ENCODE data around the gene MIER2.

Gene MIER2

DNA sequence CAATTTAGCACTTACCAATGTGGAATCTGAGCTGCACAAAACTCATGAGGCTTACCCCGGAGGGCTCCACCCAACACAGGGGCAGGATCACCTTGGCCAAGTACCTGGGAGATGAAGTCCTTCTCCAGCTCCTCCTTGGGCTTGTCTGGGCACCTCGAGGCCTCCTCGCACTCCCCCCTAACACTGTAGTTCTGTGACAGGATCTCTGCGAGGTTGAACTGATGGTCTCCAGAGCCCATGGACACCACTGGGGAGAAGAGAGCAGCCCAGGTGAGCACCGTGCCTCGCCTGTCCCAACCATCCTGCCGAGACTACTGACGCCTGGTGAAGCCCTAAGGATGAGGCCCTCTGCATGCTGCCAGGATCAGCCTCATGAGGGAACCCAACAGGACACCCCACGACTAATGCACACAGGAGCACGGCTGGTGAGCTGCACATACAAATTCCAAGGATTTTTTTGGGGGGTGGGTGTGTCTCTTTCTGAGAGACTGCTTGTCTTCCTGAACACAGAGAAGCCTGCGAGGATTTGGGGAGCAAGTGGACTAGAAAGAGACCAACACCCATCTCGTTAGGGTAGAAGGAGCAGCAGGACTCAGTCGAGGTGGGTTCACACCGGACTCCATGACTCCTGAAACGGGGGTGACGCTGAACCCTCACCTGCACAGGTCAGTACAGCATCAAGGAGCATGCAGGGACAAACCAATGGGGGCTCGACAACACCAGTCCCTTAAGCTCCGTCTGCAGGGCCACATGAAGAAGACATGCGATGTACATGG, 10.1 kb downstream of the MIER2 start:
- DNase-seq (ENCODE audit: low read depth in 2 of 2, low spot score in 1 of 2) = no peak

DNA sequence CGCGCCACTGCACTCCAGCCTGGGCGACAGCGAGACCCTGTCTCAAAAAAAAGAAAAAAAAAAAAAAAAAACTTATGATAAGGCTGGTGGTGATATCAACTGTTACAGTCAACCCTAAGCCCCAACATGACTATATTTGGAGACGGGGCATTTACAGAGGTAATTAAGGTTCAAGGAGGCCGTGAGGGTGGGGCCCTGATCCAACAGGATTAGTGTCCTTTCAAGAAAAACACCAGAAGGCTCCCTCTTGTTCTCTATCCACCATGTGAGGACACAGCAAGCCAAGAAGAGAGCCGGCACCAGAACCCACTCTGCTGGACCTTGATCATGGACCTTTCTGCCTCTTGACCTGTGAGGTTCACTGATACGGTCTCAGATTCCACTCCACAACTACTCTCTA, 14.1 kb downstream of the MIER2 start:
- DNase-seq (ENCODE audit: low read depth in 2 of 2, low spot score in 1 of 2) = no peak

DNA sequence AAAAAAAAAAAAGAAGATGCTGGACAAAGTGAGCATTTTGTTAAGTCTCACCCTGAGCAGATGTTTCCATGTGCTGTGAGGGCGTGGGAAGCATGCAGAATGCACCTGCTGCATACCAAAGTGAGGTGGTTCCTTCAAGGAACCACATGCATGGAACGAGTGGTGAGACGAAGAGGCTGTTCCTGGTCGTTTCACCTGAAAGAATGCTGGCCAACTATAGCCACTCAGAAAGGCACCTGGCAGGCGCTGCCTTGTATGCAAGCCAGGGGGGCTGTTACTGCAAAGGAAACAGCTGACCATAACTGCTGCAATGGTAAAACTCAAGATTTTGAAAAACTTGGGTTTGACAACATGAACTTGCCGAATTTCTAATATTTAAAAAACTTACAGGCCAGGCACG, 14.7 kb downstream of the MIER2 start:
- DNase-seq (ENCODE audit: low read depth in 2 of 2, low spot score in 1 of 2) = no peak

DNA sequence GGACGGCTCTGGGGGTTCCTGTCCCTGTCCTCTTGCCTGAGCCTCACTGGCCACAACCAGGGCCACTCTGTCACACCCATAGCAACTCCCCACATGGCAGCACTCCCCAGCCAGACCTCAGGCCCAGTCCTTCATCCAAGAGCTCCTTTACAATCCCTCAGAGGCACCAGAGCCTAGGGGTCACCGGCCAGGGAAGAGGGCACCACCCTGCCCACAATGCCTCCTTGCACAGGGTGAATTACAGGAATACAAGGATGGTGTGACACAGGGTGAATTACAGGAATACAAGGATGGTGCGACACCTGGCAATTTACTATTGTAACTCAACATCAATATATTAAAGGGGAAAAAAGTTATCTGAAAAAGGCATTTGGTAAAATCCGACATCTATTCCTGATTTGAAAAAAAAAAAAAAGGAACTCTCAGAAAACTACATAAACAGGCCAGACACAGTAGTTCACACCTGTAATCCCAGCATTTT, 16.5 kb downstream of the MIER2 start:
- DNase-seq (ENCODE audit: low read depth in 2 of 2, low spot score in 1 of 2) = no peak

DNA sequence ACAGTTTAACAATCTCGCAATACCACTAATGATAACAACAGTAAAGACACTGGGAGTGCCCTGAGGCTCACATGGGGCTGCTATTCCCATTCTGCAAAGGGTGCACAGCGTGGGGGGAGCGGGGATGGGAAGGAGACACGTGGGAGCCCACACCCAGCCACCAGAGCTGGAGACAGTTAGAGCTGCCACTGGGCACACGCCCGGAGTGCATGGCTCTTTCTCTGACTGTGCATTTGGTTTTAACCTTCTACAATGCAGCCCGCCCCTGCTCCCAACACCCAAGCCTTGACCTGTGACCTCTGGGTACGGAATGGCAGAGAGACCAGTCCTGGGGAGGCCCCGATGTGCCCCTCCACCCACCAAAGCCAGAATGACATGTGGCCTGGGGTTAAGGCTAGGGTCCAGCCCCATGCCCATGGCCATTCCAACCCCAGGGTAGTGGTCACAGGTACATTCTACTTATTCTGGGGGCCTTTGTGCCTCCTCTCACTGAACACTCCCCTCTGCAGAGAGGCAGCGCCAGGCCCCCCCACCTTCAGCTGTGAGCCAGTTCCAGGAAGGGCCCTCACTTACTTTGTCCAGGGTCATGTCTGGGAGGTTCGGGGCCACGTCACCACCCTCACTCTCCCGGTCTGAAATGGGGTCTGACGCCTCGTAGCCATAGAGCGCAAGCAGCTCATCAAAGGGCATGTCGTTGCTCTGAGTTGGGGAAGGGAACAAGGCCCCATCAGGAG, 17.1 kb downstream of the MIER2 start:
- no peak for DNase-seq (ENCODE audit: low read depth in 2 of 2, low spot score in 1 of 2)

DNA sequence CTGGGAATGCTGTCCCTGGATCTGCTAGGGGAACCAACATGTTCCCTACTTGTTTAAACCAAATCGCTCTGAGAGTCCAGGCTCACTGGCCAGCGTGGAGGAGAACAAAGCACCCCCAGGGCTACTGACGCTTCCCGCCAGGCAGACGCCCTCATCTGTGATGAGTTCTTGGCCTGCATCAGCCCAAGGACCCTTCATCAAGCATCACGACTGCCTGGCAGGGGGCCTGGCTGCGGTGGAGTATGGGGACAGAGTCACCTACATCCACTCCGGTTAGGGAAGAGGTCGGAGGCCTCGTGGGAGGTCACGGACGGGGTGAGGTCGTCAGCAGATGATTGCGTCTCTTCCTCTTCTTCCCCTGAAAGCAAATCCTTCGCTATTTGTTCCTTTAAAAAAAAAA, 17.7 kb downstream of the MIER2 start:
- no peak for DNase-seq (ENCODE audit: low read depth in 2 of 2, low spot score in 1 of 2)

DNA sequence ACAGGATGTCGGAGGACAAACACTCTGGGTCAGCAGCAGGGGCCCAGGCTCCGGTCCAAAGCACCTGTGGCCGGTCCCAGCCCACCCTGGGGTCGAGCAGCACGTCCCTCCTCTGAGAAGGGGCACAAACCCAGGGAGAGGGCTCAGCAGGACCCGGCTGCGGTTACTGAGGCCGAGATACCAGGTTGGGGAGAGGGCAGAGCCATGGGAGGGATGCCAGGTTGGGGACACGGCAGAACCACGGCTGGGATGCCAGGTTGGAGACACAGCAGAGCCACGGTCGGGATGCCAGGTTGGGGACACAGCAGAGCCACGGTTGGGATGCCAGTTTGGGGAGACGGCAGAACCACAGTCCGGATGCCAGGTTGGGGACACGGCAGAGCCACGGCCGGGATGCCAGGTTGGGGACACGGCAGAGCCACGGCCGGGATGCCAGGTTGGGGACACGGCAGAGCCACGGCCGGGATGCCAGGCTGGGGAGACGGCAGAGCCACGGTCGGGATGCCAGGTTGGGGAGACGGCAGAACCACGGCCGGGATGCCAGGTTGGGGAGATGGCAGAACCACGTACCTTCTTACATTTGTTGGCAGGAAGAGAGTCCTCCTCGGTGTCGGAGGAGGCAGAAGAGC, 18.5 kb downstream of the MIER2 start:
- DNase-seq (ENCODE audit: low read depth in 2 of 2, low spot score in 1 of 2) = no peak

DNA sequence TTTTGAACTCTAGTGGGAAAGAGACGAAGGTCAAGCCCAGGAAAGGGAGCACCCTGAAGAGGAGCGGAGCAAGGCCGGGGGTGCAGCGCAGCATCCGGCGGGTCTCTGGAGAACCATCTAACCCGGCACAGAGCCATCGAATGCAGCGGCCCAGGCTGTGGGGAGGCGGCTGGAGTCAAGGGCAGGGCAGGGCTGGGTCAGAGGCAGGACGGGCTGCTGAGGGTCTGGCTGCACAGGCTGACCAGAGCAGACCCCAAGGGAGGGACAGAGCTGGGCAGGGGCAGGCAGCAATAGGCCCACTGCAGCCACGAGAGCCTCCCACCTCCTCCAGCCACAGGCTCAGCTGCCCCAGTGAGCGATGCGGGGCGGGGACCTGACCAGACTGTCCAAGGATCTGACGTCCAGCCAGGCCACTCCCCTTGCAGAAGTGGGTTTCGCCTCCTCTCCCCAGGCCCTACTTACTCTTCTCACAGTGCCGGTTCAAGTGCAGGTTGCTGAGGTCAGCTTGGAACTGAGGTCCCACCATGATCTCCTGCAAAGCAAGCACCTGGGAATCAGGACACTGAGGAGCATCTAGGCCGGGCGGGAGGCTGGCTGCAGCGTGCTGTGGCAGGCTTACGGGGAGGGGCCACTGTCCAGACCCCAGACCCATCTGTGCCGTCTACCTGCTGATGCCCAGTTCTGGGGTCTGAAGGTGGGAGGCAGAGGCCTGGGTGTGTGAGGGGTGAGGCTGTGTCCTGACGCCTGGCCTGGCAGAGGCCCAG, 19.2 kb downstream of the MIER2 start:
- no peak for DNase-seq (ENCODE audit: low read depth in 2 of 2, low spot score in 1 of 2)

DNA sequence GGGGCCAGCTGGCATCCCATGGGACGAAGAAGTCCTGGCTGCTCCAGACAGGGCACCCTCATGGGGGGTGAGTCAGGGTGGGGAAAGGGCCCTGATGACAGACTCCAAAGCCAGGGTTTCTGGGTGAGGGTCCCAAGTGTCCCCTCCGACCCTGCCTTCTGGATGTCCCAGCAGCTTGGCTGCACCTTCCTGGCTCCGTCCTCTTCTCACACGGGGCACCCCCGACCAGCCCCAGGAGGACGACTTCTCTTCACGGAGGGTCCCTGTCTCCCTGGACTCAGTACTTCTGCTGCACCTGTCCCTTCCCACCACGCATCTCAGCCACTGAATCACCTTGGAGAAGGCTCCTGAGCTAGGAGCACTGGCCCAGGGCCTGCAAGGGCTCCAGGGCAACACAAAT, 19.9 kb downstream of the MIER2 start:
- DNase-seq (ENCODE audit: low read depth in 2 of 2, low spot score in 1 of 2) = no peak

DNA sequence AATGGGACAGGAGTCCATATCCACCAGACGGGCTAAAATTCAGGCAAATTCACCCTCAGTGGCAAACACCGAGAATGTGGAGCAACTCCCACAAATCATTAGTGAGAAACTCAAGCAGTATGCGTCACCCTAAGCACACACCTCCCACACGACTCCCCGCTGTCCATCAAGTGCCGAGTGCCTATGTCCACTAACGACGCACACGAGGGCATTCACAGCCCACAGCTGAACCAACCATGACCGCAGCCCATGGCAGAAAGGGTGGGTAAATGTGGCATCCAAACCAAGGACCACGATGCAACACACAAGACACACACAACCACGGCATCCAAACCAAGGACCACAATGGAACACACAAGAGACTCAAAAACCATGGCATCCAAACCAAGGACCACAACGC, 22.0 kb downstream of the MIER2 start:
- no peak for DNase-seq (ENCODE audit: low read depth in 2 of 2, low spot score in 1 of 2)

DNA sequence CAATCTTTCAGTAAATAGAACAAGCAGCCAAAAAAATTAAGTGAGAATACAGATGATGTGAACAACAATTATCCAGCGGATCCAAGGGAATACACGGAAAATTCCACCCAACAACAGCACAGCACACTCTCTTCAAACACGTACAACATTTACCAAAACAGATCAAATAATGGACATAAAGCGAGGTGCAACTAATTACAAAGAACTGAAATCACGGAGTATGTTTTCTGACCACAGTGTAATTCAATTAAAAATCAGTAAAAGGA, 26.2 kb downstream of the MIER2 start:
- DNase-seq (ENCODE audit: low read depth in 2 of 2, low spot score in 1 of 2) = no peak

DNA sequence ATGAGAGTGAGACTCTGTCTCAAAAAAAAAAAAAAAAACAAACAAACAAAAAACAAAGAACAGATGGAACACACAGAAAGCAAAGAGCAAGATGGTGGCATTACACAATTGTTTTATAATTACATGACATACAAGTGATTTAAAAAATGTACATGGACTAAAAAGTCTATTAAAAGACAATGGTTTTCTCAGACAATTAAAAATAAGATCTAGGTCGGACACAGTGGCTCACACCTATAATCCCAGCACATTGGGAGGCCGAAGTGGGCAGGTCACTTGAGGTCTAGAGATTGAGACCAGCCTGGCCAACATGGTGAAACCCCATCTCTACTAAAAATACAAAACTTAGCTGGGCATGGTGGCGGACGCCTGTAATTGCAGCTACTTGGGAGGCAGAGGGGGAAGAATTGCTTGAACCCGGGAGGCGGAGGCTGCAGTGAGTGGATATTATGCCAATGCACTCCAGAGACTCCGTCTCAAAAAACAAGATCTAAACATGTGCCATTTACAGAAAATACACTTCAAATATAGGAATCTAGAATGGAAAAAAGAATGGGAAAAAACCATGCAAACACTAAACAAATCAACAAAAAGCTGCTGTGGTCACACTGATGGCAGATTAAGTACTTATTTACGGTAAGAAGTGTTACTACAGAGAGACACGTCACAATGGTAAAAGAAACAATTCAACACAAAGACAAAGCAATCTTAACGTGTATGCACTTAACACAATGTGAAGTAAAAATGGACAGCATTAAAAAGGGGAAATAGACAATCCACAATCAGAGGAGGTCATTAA, 26.7 kb downstream of the MIER2 start:
- DNase-seq (ENCODE audit: low read depth in 2 of 2, low spot score in 1 of 2) = no peak

DNA sequence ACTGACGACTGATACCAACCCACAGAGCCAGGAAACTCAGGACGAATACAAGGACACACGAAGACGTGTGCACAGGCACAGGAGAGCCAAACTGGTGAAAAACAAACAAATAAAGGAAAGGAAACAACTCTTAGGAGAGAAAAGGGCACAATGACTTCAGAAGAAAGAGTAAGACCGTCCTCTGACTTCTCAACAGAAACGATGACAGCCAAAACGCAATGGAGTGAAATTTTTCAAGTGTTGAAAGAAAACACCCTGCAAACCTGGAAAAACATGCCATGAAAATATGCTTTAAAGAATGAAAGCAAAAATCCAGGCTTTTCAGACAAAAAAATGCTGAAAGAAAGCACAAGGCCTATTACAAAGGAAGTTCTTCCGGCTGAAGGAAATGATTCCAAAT, 28.8 kb downstream of the MIER2 start:
- no peak for DNase-seq (ENCODE audit: low read depth in 2 of 2, low spot score in 1 of 2)

DNA sequence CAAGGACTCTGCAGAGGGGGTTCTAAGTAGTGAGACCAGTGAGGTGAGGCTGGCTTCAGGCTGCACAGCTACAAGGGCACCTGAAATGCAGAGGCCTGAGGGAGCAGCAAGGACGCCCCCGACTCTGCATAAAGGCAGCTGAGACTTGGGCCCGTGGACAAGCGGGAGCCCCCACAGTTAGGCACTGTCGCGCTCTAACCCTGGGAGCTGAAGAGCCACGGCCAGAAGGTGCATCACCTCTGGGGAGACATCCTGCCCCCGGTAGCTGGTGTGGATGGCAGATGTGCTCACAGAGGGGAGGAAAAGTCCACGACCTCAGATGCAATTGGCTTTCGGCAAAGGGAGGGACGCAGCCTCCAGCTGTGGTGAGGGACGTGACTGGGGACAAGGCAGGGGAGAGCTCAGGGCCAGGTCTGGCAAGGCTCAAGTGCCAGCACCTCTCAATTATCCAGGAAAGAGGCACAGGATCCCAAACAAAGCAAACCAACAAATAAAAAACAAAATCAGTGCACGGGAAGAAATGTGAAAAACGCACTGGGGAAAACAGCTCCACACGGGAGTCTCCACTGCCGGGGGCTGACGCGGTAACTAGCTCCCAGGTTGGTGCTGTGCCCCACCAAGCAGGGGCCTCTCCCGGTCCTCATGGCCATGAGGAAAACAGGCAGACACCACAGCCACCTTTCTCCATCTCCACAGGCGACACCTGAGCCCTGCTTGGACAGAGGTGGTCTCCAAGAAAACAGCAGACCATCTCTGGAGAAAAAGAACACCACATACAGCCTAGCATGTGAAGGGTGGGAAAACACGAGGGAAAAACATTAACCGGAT, 30.4 kb downstream of the MIER2 start:
- DNase-seq (ENCODE audit: low read depth in 2 of 2, low spot score in 1 of 2) = no peak

DNA sequence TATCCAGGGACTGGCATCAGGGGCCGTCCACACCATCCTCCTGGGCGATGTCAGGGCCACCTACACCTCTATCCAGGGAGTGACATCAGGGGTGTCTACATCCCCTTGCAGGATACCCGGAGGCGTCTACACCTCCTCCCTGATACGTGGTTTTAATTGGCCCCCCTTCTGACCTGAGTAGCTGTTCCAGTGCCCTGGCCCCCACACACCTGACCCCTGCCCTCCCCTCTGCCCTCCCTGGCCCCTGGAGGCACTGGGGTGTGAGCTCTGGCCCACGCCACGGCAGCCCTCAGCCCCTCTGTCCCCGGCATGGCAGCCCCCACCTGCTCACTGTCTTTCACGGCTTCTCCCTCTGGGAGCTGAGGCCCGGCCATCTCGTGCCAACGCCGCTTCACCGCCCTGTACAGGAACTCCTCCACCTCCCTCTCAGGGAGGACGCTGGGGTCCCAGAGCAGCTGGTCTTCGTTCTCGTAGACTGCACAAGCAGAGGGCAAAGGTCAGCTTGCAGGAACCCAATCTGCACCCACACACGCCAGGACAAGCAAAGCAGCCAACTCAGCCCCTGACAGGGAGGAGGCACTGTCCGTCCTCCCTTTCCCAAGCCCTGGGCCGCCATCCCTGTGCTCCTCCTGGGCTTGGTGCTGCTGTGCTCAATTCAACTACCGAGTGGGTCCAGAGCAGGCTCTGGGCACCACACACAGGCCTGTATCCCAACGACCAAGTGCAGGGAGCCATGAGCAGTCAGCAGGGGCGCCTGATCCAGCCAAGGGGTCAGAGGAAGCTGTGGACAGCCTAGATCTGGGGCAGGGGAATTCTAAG, 31.2 kb downstream of the MIER2 start:
- no peak for DNase-seq (ENCODE audit: low read depth in 2 of 2, low spot score in 1 of 2)

DNA sequence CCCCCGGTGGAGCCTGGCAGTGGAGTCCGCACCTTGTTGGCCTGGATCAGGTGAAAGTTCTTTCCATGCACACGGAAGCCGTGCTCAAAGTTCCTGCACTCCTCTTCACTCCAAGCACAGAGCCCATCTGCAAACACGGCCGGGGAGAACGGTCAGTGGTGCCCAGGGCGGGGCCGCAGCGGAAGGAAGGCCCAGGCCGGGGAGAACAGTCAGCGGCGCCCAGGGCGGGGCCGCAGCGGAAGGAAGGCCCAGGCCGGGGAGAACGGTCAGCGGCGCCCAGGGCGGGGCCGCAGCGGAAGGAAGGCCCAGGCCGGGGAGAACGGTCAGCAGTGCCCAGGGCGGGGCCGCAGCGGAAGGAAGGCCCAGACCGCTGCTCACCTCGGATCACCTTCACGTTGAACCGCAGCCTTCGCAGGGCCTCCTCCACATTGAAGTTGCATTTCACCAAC, 32.8 kb downstream of the MIER2 start:
- DNase-seq (ENCODE audit: low read depth in 2 of 2, low spot score in 1 of 2) = no peak

DNA sequence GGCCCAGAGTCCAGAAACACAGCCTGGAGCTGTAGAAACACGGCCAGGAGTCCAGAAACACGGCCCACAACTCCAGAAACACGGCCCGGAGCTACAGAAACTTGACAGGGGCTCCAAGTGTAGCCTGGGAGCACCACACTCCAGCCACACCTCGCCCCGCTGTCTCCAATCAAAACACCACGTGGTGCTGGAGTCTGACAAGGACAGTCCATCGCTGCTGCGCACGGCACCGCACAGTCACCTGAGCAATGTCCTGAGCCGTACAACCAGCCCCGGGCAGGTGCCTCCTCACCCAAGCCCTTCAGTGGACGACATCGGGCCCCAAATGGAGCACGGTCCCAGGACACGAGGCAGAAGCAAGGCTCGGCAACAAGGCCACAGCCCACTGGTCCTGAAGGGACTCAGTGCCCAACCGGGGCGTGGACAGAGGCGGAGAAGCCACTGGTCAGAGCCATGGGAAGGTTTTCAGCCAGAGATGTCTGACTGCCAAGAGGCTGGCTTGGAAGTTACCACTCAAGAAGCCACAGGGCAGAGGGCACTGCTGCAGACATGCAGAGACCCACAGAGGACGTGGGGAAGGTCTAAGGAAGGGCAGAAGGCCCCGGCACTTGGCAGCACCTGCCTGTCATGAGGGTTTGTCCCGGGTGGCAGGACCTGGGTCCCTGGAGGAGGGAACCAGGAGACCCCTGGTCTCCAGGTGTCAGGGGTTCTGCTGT, 33.7 kb downstream of the MIER2 start:
- no peak for DNase-seq (ENCODE audit: low read depth in 2 of 2, low spot score in 1 of 2)

DNA sequence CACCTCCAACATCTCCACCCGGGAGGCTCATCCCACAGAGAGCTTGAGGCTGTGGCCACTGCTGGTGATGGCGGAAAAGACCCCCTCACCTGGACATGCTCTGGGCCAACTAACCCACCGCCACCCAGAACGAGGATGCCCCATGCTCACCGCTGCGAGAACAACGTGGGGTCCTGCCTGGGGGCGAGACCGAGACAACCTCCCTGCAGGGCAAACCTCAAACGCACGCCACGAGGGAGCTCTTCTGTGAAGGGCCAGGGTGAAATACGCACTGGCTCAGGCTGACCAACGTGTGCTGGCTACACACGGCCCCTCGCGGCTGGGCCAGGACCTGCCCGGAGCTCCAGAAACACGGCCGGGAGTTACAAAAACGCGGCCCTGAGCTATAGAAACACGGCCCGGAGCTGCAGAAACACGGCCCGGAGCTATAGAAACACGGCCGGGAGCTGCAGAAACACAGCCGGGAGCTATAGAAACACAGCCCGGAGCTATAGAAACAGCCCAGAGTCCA, 34.4 kb downstream of the MIER2 start:
- no peak for DNase-seq (ENCODE audit: low read depth in 2 of 2, low spot score in 1 of 2)
